CD14-positive monocyte (primary cell): ENCODE data around the gene CIP2A. TPM values are rescaled to one million over a fixed set of nuclear protein-coding genes. Genes with fewer than 3 reads are reported as not detected.

ENCODE experiments used
- DNase-seq, 3 donors: peaks; one replicate each; pipeline ENCODE4 v3.0.0-alpha.2; 2011 to 2022
- H2AFZ ChIP-seq: 2 replicates; pipeline ENCODE4 v1.6.0; 2012; ENCODE audit warnings: mild to moderate bottlenecking, low read depth, low read length, inconsistent platforms; ENCODE audit not compliant: insufficient read depth, poor library complexity, severe bottlenecking
- H3K27ac ChIP-seq, 2 donors: 1 replicate in 1 of 2; 2 replicates in 1 of 2; pipeline ENCODE4 v1.5.1; 2012 to 2013; ENCODE audit warnings: low read length in 2 of 2, control low read depth in 1 of 2, inconsistent platforms in 1 of 2, low read depth in 1 of 2, mild to moderate bottlenecking in 1 of 2
- H3K27me3 ChIP-seq, 2 donors: one replicate each; pipeline versions ENCODE4 v1.6.0 to v1.6.1; 2011 to 2013; ENCODE audit warnings: low read length in 2 of 2; ENCODE audit not compliant: control insufficient read depth in 2 of 2, insufficient read depth in 2 of 2
- H3K36me3 ChIP-seq, 2 donors: replicated peaks in 1 of 2; 1 replicate in 1 of 2; 2 replicates in 1 of 2; pipeline versions ENCODE4 v1.5.1 to v1.6.1; 2012 to 2013; ENCODE audit warnings: low read length in 2 of 2, control low read depth in 1 of 2, inconsistent platforms in 1 of 2, mild to moderate bottlenecking in 1 of 2; ENCODE audit not compliant: insufficient read depth in 2 of 2, control insufficient read depth in 1 of 2
- H3K4me1 ChIP-seq, 2 donors: 1 replicate in 1 of 2; 2 replicates in 1 of 2; pipeline versions ENCODE4 v1.5.1 to v1.6.1; 2012 to 2013; ENCODE audit warnings: low read length in 2 of 2, control low read depth in 1 of 2, inconsistent platforms in 1 of 2, mild to moderate bottlenecking in 1 of 2, moderate library complexity in 1 of 2; ENCODE audit not compliant: insufficient read depth in 2 of 2, control insufficient read depth in 1 of 2
- H3K4me2 ChIP-seq: replicated peaks from 2 replicates; pipeline ENCODE3; 2012; ENCODE audit warnings: low read length, moderate library complexity, mild to moderate bottlenecking; ENCODE audit not compliant: poor library complexity, severe bottlenecking; ENCODE audit errors: extremely low read depth
- H3K4me3 ChIP-seq, 3 experiments: fragments of 200-600 bp in 1 of 3; sonication (generic) in 1 of 3; replicated peaks in 1 of 3; 1 replicate in 2 of 3; 2 replicates in 1 of 3; pipeline ENCODE4 v1.5.1; 2011 to 2013; ENCODE audit warnings: low read length in 3 of 3, mild to moderate bottlenecking in 3 of 3, control low read depth in 2 of 3, low read depth in 2 of 3, inconsistent platforms in 1 of 3, moderate library complexity in 1 of 3
- H3K79me2 ChIP-seq: 2 replicates; pipeline ENCODE4 v1.6.0; 2012; ENCODE audit warnings: mild to moderate bottlenecking, control low read depth, inconsistent platforms, low read length, moderate library complexity; ENCODE audit not compliant: insufficient read depth
- H3K9ac ChIP-seq: 2 replicates; pipeline ENCODE4 v1.6.0; 2017; ENCODE audit warnings: low read length, mild to moderate bottlenecking; ENCODE audit not compliant: insufficient read depth, poor library complexity, severe bottlenecking
- H3K9me3 ChIP-seq, 2 donors: replicated peaks in 1 of 2; 1 replicate in 1 of 2; 2 replicates in 1 of 2; pipeline versions ENCODE4 v1.5.1 to v1.6.1; 2012 to 2013; ENCODE audit warnings: low read length in 2 of 2, control low read depth in 1 of 2; ENCODE audit not compliant: control insufficient read depth in 1 of 2, insufficient read depth in 1 of 2
- H4K20me1 ChIP-seq: 2 replicates; pipeline ENCODE4 v1.6.0; 2012; ENCODE audit warnings: mild to moderate bottlenecking, low read length, control low read depth, moderate library complexity; ENCODE audit not compliant: insufficient read depth
- H3K27ac Mint-ChIP-seq, 7 donors: one replicate each; pipeline ENCODE4 v1.8.0; 2020; ENCODE audit warnings: mild to moderate bottlenecking in 7 of 7, mixed read lengths in 7 of 7, moderate library complexity in 6 of 7, inconsistent platforms in 2 of 7
- H3K27me3 Mint-ChIP-seq, 3 donors: one replicate each; pipeline ENCODE4 v1.8.0; 2021 to 2022; ENCODE audit warnings: low read depth in 3 of 3, mild to moderate bottlenecking in 3 of 3, mixed read lengths in 3 of 3, moderate library complexity in 3 of 3, inconsistent platforms in 1 of 3
- H3K36me3 Mint-ChIP-seq, 2 donors: one replicate each; pipeline ENCODE4 v1.8.0; 2020; ENCODE audit warnings: mixed read lengths in 2 of 2, inconsistent platforms in 1 of 2, mild to moderate bottlenecking in 1 of 2
- H3K4me1 Mint-ChIP-seq: one replicate; pipeline ENCODE4 v1.8.0; 2020; ENCODE audit warnings: mild to moderate bottlenecking, mixed read lengths
- H3K4me3 Mint-ChIP-seq, 2 donors: one replicate each; pipeline ENCODE4 v1.8.0; 2020; ENCODE audit warnings: mild to moderate bottlenecking in 2 of 2, mixed read lengths in 2 of 2, moderate library complexity in 1 of 2
- H3K9me3 Mint-ChIP-seq, 7 donors: one replicate each; pipeline ENCODE4 v1.8.0; 2020 to 2022; ENCODE audit warnings: mixed read lengths in 7 of 7, mild to moderate bottlenecking in 6 of 7, moderate library complexity in 6 of 7, inconsistent platforms in 2 of 7
- CTCF ChIP-seq: fragments of 200-600 bp; IDR thresholded peaks from one replicate; pipeline ENCODE4 v1.8.0; 2022; ENCODE audit warnings: antibody characterized with exemption, mild to moderate bottlenecking
- WGBS: methylation state at CpG from one replicate; pipeline ENCODE4 v1.1.5; 2013; ENCODE audit warnings: missing lambda C conversion rate; ENCODE audit not compliant: insufficient coverage; 5-methylcytosine and 5-hydroxymethylcytosine counted together
- intact Hi-C, 2 donors: fragments of 100-400 bp; cut with micrococcal nuclease; formaldehyde crosslinking; loops; one replicate each; pipeline versions ENCODE4 v1.15.0 to v1.15.1; 2023
- polyA plus RNA-seq, 3 donors: library from polyadenylated mRNA; depleted of rRNA in 1 of 3; unstranded in 2 of 3; stranded (reverse) in 1 of 3; fragments of 300-500 nt in 2 of 3; fragments of >200 nt in 1 of 3; fragmentation: Illumina TruSeq in 2 of 3; gene quantifications; 1 replicate in 2 of 3; 2 replicates in 1 of 3; pipeline ENCODE4 v1.2.3, GENCODE V29; 2012 to 2021

CIP2A gene
- polyA plus RNA-seq, 3 donors = 0.57 to 5.0 (median 1.3) TPM

GRCh38 chr3:108610651-108611050 lies 21.4 kb upstream of the CIP2A start:
- Mint-ChIP-seq H3K27me3 (no peaks in the 10 kb centered on the region), H3K4me3 (no peak overlapping the region), H3K27ac (no peak overlapping the region), H3K4me1 (no peaks in the 10 kb centered on the region), H3K36me3 (no peaks in the 10 kb centered on the region), H3K9me3 (peaks cover 0 to 2% (median 0%) of the 10 kb centered on the region in 7 donors)
- intact Hi-C loops = no loop called here
- no peak overlapping the region for H3K27ac ChIP-seq
- DNase-seq = no peak
- no peak overlapping the region for H3K4me3 ChIP-seq
- no peak overlapping the region for H3K9ac ChIP-seq
- no peak for TF ChIP-seq CTCF
- H4K20me1 ChIP-seq = no peaks in the 10 kb centered on the region
- H3K4me2 ChIP-seq = no peak overlapping the region
- no peaks in the 10 kb centered on the region for H3K36me3 ChIP-seq
- H3K9me3 ChIP-seq = no peaks in the 10 kb centered on the region
- WGBS = no CpG with 5 or more reads among the region's 1 CpG
- no peaks in the 10 kb centered on the region for H3K4me1 ChIP-seq
- no peaks in the 10 kb centered on the region for H3K27me3 ChIP-seq
- H2AFZ ChIP-seq = no peak overlapping the region
- no peaks in the 10 kb centered on the region for H3K79me2 ChIP-seq

GRCh38 chr3:108608750-108609149 lies 19.5 kb upstream of the CIP2A start:
- Histone ChIP-seq H3K9me3 (no peaks in the 10 kb centered on the region), H3K27me3 (no peaks in the 10 kb centered on the region), H3K4me1 (no peaks in the 10 kb centered on the region), H3K79me2 (no peaks in the 10 kb centered on the region), H3K9ac (no peak overlapping the region), H4K20me1 (no peaks in the 10 kb centered on the region), H3K27ac (no peak overlapping the region), H3K4me2 (no peak overlapping the region), H2AFZ (no peak overlapping the region), H3K36me3 (no peaks in the 10 kb centered on the region), H3K4me3 (no peak overlapping the region)
- Mint-ChIP-seq H3K9me3 (no peaks in the 10 kb centered on the region), H3K4me1 (peaks cover 5% of the 10 kb centered on the region), H3K27me3 (peaks cover 0 to 2% (median 0%) of the 10 kb centered on the region in 3 donors), H3K4me3 (no peak overlapping the region), H3K27ac (no peak overlapping the region), H3K36me3 (peaks cover 0 to 1% of the 10 kb centered on the region in 2 donors)
- no peak for DNase-seq
- TF ChIP-seq CTCF = no peak
- WGBS = no CpG with 5 or more reads among the region's 4 CpGs
- intact Hi-C loops = no loop called here
